ENCODE results near the gene NRGN.

NRGN gene

GRCh38 chr11:124739479-124740276, at the start of gene NRGN:
Gene NRGN (plus strand): TSS chr11:124739942. CDS start chr11:124740085, 143 bp downstream.
- DNase-seq (ENCODE audit: low read depth) = peak; percentile 41

- no peak for DNase-seq (ENCODE audit: low read depth)
Observed at GRCh38 chr11:124693142-124693541, 46.6 kb upstream of the NRGN start.

- DNase-seq (ENCODE audit: low read depth) = no peak
Observed at GRCh38 chr11:124699547-124699946, 40.2 kb upstream of the NRGN start.

GRCh38 chr11:124700028-124700427, 39.7 kb upstream of the NRGN start:
- DNase-seq (ENCODE audit: low read depth) = no peak

GRCh38 chr11:124707829-124708228, 31.9 kb upstream of the NRGN start:
- no peak for DNase-seq (ENCODE audit: low read depth)

GRCh38 chr11:124712392-124712791, 27.4 kb upstream of the NRGN start:
- no peak for DNase-seq (ENCODE audit: low read depth)

GRCh38 chr11:124716591-124716990, 23.2 kb upstream of the NRGN start:
- peak; percentile 14 for DNase-seq (ENCODE audit: low read depth)

GRCh38 chr11:124717421-124717785, 22.3 kb upstream of the NRGN start:
- no peak for DNase-seq (ENCODE audit: low read depth)

GRCh38 chr11:124717786-124718651, 21.7 kb upstream of the NRGN start:
- peak; percentile 18 for DNase-seq (ENCODE audit: low read depth)

- DNase-seq (ENCODE audit: low read depth) = no peak
Observed at GRCh38 chr11:124718801-124719200, 20.9 kb upstream of the NRGN start.

GRCh38 chr11:124719534-124719933, 20.2 kb upstream of the NRGN start:
- no peak for DNase-seq (ENCODE audit: low read depth)

- DNase-seq (ENCODE audit: low read depth) = no peak
Observed at GRCh38 chr11:124722176-124722575, 17.6 kb upstream of the NRGN start.

- no peak for DNase-seq (ENCODE audit: low read depth)
Observed at GRCh38 chr11:124724979-124725718, 14.6 kb upstream of the NRGN start.

- DNase-seq (ENCODE audit: low read depth) = no peak
Observed at GRCh38 chr11:124725719-124726105, 14.0 kb upstream of the NRGN start.

GRCh38 chr11:124727474-124727873, 12.3 kb upstream of the NRGN start:
- DNase-seq (ENCODE audit: low read depth) = no peak

- DNase-seq (ENCODE audit: low read depth) = no peak
Observed at GRCh38 chr11:124728134-124728533, 11.6 kb upstream of the NRGN start.

GRCh38 chr11:124729571-124729970, 10.2 kb upstream of the NRGN start:
- no peak for DNase-seq (ENCODE audit: low read depth)

- no peak for DNase-seq (ENCODE audit: low read depth)
Observed at GRCh38 chr11:124732230-124732629, 7.5 kb upstream of the NRGN start.

- no peak for DNase-seq (ENCODE audit: low read depth)
Observed at GRCh38 chr11:124736736-124737135, 3.0 kb upstream of the NRGN start.

- DNase-seq (ENCODE audit: low read depth) = no peak
Observed at GRCh38 chr11:124737638-124738305, 2.0 kb upstream of the NRGN start.

GRCh38 chr11:124738713-124739478, 846 bp upstream of the NRGN start:
- DNase-seq (ENCODE audit: low read depth) = no peak
